A549 treated with Hydrocortisone at 1 μM for 4 hours (cell line): ENCODE measurements around the gene CELSR1. TPM values are rescaled to one million over a fixed set of nuclear protein-coding genes. Genes with fewer than 3 reads are reported as not detected.

Experiments
- total RNA-seq: library from RNA; stranded (reverse); fragments of 200-300 nt; extraction: Qiagen RNA extraction; gene quantifications from 5 replicates; pipeline ENCODE4 v1.2.3, GENCODE V29; 2022

Gene CELSR1, protein sequence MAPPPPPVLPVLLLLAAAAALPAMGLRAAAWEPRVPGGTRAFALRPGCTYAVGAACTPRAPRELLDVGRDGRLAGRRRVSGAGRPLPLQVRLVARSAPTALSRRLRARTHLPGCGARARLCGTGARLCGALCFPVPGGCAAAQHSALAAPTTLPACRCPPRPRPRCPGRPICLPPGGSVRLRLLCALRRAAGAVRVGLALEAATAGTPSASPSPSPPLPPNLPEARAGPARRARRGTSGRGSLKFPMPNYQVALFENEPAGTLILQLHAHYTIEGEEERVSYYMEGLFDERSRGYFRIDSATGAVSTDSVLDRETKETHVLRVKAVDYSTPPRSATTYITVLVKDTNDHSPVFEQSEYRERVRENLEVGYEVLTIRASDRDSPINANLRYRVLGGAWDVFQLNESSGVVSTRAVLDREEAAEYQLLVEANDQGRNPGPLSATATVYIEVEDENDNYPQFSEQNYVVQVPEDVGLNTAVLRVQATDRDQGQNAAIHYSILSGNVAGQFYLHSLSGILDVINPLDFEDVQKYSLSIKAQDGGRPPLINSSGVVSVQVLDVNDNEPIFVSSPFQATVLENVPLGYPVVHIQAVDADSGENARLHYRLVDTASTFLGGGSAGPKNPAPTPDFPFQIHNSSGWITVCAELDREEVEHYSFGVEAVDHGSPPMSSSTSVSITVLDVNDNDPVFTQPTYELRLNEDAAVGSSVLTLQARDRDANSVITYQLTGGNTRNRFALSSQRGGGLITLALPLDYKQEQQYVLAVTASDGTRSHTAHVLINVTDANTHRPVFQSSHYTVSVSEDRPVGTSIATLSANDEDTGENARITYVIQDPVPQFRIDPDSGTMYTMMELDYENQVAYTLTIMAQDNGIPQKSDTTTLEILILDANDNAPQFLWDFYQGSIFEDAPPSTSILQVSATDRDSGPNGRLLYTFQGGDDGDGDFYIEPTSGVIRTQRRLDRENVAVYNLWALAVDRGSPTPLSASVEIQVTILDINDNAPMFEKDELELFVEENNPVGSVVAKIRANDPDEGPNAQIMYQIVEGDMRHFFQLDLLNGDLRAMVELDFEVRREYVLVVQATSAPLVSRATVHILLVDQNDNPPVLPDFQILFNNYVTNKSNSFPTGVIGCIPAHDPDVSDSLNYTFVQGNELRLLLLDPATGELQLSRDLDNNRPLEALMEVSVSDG (N-terminal part only)
- total RNA-seq, result 27.0 to 29.8 TPM (median 29.1 TPM) in 5 replicates

GRCh38 chr22:46537225-46537945 lies at the start of gene CELSR1:
CELSR1 (minus strand) TSS chr22:46537620; CDS start chr22:46537170, 450 bp downstream.

GRCh38 chr22:46335201-46336118 lies 202.0 kb downstream of the CELSR1 start, which contains the start of gene TRMU:
TRMU (plus strand) TSS chr22:46335714; CDS start chr22:46335765, 51 bp downstream.

Other genes with a start within 250 kb of the CELSR1 start
- gene GTSE1, start 240.8 kb downstream of the CELSR1 start, total RNA-seq, result 30.2 to 35.3 TPM (median 32.0 TPM) in 5 replicates
- 36.4 to 37.4 TPM (median 37.0 TPM) in 5 replicates for gene TRMU, start 201.9 kb downstream of the CELSR1 start, total RNA-seq
- 14.1 to 24.9 TPM (median 23.9 TPM) in 5 replicates for gene GRAMD4, start 82.8 kb upstream of the CELSR1 start, total RNA-seq
- gene CERK, start 200.6 kb upstream of the CELSR1 start, total RNA-seq, result 22.7 to 26.6 TPM (median 25.1 TPM) in 5 replicates
- 8.8 to 10.3 TPM (median 9.7 TPM) in 5 replicates for gene TBC1D22A, start 225.0 kb upstream of the CELSR1 start, total RNA-seq